GM19023 (cell line): ENCODE results near the gene CC2D2A.

Experiments
- ATAC-seq: cut with Tn5 transposase; IDR thresholded peaks from one replicate; pipeline ENCODE4 v1.9.1; 2021; ENCODE audit warnings: mild to moderate bottlenecking, moderate library complexity; ENCODE audit not compliant: unreplicated experiment

CC2D2A gene

GRCh38 chr4:15469402-15470127 is at the start of gene CC2D2A:
Gene CC2D2A (plus strand): TSS chr4:15469882. CDS start chr4:15475933, 6,051 bp downstream.
- ATAC-seq, result no peak

- no peak for ATAC-seq
These were observed 49.0 kb upstream of the CC2D2A start for GRCh38 chr4:15420642-15421041.

GRCh38 chr4:15423285-15423711 is 46.4 kb upstream of the CC2D2A start:
- no peak for ATAC-seq

GRCh38 chr4:15425520-15425919 is 44.2 kb upstream of the CC2D2A start:
- no peak for ATAC-seq

GRCh38 chr4:15427161-15427560 is 42.5 kb upstream of the CC2D2A start:
- no peak for ATAC-seq

GRCh38 chr4:15427701-15428100 is 42.0 kb upstream of the CC2D2A start, which contains the start of gene C1QTNF7:
Gene C1QTNF7 (plus strand): TSS chr4:15428033. CDS start chr4:15435744, 7,711 bp downstream.
- no peak for ATAC-seq

- ATAC-seq, result no peak
These were observed 41.1 kb upstream of the CC2D2A start for GRCh38 chr4:15428611-15429010.

GRCh38 chr4:15434091-15434490 is 35.6 kb upstream of the CC2D2A start:
- no peak for ATAC-seq

- no peak for ATAC-seq
These were observed 35.0 kb upstream of the CC2D2A start for GRCh38 chr4:15434676-15435075.

- no peak for ATAC-seq
These were observed 33.2 kb upstream of the CC2D2A start for GRCh38 chr4:15436513-15436912.

GRCh38 chr4:15438939-15439524 is 30.6 kb upstream of the CC2D2A start:
- no peak for ATAC-seq

- ATAC-seq, result no peak
These were observed 26.1 kb upstream of the CC2D2A start for GRCh38 chr4:15443371-15444160.

- no peak for ATAC-seq
These were observed 25.4 kb upstream of the CC2D2A start for GRCh38 chr4:15444276-15444675.

GRCh38 chr4:15444879-15445547 is 24.7 kb upstream of the CC2D2A start:
- no peak for ATAC-seq

- no peak for ATAC-seq
These were observed 18.4 kb upstream of the CC2D2A start for GRCh38 chr4:15451181-15451865.

GRCh38 chr4:15451866-15452765 is 17.6 kb upstream of the CC2D2A start:
- ATAC-seq, result no peak

GRCh38 chr4:15455290-15455689 is 14.4 kb upstream of the CC2D2A start:
- no peak for ATAC-seq

GRCh38 chr4:15457406-15458201 is 12.1 kb upstream of the CC2D2A start:
- ATAC-seq, result peak; percentile 94

GRCh38 chr4:15458616-15459015 is 11.1 kb upstream of the CC2D2A start:
- no peak for ATAC-seq
